ENCODE data around the gene MRPL44.
A peak's percentile ranks its signal among the peaks of the same experiment; 100 is the strongest.

The MRPL44 gene

DNA sequence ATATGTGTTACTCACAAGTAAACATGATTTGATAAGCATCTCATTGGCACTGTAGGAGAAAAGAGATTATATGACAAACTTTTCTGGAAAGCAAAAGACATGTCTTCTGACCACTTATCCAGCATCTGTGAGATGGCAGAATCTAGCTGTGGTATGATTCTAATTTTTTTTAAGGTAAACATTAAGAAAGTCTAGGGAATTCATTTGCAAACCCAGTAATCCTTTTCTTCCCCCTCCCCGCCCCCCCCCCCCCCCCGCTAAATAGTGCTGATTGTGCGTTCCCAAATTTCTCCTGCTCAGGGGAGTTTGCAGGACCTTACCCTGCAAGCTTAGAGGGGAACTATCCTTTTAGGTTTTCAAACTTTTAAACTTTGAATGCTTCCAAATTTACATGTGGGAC lies 12.1 kb downstream of the MRPL44 start:
- TF ChIP-seq, protein P1, sequence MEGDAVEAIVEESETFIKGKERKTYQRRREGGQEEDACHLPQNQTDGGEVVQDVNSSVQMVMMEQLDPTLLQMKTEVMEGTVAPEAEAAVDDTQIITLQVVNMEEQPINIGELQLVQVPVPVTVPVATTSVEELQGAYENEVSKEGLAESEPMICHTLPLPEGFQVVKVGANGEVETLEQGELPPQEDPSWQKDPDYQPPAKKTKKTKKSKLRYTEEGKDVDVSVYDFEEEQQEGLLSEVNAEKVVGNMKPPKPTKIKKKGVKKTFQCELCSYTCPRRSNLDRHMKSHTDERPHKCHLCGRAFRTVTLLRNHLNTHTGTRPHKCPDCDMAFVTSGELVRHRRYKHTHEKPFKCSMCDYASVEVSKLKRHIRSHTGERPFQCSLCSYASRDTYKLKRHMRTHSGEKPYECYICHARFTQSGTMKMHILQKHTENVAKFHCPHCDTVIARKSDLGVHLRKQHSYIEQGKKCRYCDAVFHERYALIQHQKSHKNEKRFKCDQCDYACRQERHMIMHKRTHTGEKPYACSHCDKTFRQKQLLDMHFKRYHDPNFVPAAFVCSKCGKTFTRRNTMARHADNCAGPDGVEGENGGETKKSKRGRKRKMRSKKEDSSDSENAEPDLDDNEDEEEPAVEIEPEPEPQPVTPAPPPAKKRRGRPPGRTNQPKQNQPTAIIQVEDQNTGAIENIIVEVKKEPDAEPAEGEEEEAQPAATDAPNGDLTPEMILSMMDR (IDR thresholded peaks at IDR 0.05), result no peak

DNA sequence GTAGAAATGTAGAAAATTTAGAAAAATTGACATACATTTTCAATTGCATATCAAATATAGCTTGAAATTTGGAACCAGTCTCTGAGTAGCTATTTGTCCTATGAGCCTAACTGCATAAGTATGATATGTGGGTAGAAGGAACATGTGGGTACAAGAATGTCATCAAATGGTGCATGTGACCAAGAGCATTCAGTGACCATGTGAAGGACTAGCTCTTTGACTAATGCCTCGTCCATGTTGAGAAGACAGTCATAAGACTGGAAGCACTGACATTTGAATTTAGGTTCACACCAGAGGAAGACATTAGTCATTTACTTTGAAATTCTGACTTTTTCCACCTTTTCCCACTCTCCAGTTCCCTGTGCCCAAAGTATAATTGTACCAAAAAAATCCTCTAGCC lies 12.6 kb downstream of the MRPL44 start:
- TF ChIP-seq, protein P1 (IDR thresholded peaks at IDR 0.05), result no peak

DNA sequence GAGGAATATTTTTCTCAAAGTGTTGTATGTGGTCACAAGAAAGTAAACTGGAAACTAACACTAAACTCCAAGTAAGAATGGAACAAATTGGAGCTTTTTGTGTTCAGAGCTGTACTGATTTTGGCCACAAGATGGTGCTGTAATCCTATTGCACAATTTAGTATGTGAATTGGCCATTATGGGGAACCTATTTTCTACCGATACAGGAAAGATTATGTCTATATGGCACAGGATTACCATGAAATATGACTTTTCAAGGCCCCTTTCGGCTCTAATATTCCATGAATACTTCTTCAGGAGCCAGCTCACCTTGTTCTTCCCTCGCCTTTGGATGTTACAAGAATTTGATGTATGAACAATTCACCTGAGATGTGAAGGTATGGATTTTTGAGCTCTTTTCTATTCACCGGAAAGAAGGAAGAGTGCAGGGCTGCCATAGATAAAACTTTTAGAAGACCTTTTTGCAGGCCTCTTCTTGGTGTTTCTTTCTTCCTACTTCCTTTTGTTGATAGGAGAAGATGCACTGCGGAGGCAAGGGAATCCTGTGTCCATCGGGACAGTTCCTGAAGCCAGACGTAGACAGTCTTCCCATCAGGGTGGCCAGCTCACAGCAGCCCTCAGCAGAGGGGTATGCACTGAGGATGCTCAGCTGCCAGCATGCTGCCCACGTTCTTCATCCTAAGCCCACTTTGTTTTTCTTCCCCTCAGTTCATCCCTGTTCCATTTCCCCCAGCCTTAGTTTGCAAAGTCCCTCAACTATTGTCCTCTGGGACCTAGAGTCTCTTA lies 13.3 kb downstream of the MRPL44 start:
- TF ChIP-seq, protein P1 (IDR thresholded peaks at IDR 0.05), result peak; percentile 86

DNA sequence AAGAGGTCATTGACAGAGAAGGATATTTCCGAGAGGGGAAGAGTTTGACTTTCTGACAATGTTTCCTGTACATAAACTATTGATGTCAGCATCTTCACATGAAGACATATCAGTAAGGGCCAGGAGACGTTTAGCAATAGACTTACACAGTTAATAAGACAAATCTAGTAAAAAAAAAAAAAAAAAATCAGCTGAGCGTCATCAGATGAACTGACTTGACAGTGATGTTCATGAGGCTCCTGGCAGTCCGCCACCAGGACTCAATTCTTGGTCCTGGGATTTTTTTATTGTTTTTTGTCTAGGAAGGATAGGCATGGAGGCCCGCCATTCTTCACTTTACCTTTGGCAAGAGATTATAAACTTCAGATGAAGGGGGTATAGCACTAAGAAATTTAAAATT lies 14.5 kb downstream of the MRPL44 start:
- TF ChIP-seq, protein P1 (IDR thresholded peaks at IDR 0.05), result no peak

DNA sequence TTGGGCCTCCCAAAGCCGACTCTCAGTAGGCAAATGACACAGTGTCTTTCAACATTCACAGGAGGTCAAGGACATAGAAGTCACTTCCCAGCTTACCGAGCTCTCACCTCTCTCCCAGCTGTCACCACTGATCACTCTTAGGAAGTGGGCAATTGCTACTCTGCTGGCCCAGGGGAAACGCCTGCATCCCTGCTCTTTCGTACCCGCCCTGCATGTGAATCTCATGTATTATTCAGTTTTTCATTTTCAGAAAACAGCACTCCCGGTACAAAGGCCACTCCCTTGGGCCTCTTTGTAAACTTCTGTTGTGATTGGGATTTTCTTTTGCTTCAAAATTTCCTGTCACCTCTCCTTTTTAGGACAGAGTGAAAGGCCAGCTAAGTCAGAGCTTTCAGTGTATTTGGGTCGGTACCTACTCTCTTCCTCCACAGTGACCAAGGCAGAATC lies 15.4 kb downstream of the MRPL44 start:
- TF ChIP-seq, protein P1 (IDR thresholded peaks at IDR 0.05), result no peak

DNA sequence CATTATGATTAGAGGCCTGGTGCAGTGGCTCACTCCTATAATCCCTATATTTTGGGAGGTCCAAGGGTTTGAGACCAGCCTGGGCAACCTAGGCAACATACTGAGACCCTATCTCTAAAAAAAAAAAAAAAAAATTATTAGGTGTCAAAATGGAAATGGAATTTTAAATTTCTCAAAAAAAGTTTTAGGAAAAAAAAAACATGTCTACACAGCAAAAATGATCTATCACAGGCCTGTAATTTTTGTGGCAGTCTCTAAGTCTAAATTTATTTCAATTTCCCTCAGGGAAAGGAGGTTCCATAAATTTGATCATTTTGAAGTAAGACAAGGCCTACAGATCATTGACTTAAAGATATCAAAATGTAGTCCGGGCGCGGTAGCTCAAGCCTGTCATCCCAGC lies 16.3 kb downstream of the MRPL44 start:
- TF ChIP-seq, protein P1 (IDR thresholded peaks at IDR 0.05), result no peak

DNA sequence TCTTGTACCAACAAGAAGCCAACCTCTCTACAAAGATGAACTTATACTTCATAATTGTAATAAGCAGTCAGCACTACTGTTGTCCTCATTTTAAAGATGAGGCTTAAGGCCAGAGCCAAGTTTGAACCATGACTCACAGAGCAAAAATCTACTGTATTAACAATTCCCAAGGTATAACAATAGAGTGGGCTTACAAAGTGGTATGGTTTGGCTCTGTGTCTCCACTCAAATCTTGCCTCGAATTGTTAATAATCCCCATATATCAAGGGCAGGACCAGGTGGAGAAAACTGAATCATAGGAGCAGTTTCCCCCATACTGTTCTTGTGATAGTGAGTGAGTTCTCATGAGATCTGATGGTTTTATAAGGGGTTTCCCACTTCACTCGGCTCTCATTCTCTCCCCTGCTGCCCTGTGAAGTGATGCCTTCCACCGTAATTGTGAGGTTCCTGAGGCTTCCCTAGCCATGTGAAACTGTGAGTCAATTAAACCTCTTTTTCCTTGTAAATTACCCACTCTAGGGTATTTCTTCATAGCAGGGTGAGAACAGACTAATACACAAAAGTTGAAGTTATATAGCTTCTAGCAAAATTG lies 19.5 kb downstream of the MRPL44 start:
- TF ChIP-seq, protein P1 (IDR thresholded peaks at IDR 0.05), result no peak

Measured in LNCAP (cell line).